Measurements from ENCODE around the gene MMP26.

The MMP26 gene

GRCh38 chr11:4704054-4704789 is at the start of gene MMP26:
Gene MMP26, plus strand, starts transcription at chr11:4704784.
- DNase-seq (ENCODE audit: low read depth in 2 of 3, low spot score in 2 of 3) = no peak

- no peak for DNase-seq (ENCODE audit: low read depth in 2 of 3, low spot score in 2 of 3)
Measured at GRCh38 chr11:4658629-4659445, 45.7 kb upstream of the MMP26 start.

- DNase-seq (ENCODE audit: low read depth in 2 of 3, low spot score in 2 of 3) = no peak
Measured at GRCh38 chr11:4662876-4663275, 41.7 kb upstream of the MMP26 start.

- no peak for DNase-seq (ENCODE audit: low read depth in 2 of 3, low spot score in 2 of 3)
Measured at GRCh38 chr11:4664183-4664582, 40.4 kb upstream of the MMP26 start.

- DNase-seq (ENCODE audit: low read depth in 2 of 3, low spot score in 2 of 3) = no peak
Measured at GRCh38 chr11:4664786-4665185, 39.8 kb upstream of the MMP26 start.

- DNase-seq (ENCODE audit: low read depth in 2 of 3, low spot score in 2 of 3) = no peak
Measured at GRCh38 chr11:4665424-4665823, 39.2 kb upstream of the MMP26 start.

- DNase-seq (ENCODE audit: low read depth in 2 of 3, low spot score in 2 of 3) = no peak
Measured at GRCh38 chr11:4671741-4672140, 32.8 kb upstream of the MMP26 start.

- DNase-seq (ENCODE audit: low read depth in 2 of 3, low spot score in 2 of 3) = no peak
Measured at GRCh38 chr11:4672470-4672869, 32.1 kb upstream of the MMP26 start.

- DNase-seq (ENCODE audit: low read depth in 2 of 3, low spot score in 2 of 3) = no peak
Measured at GRCh38 chr11:4673781-4674180, 30.8 kb upstream of the MMP26 start.

GRCh38 chr11:4677948-4678347 is 26.6 kb upstream of the MMP26 start:
- DNase-seq (ENCODE audit: low read depth in 2 of 3, low spot score in 2 of 3) = no peak

- no peak for DNase-seq (ENCODE audit: low read depth in 2 of 3, low spot score in 2 of 3)
Measured at GRCh38 chr11:4680341-4680740, 24.2 kb upstream of the MMP26 start.

- DNase-seq (ENCODE audit: low read depth in 2 of 3, low spot score in 2 of 3) = no peak
Measured at GRCh38 chr11:4682623-4683419, 21.8 kb upstream of the MMP26 start.

- DNase-seq (ENCODE audit: low read depth in 2 of 3, low spot score in 2 of 3) = no peak
Measured at GRCh38 chr11:4684631-4685285, 19.8 kb upstream of the MMP26 start.

GRCh38 chr11:4695442-4695841 is 9.1 kb upstream of the MMP26 start:
- DNase-seq (ENCODE audit: low read depth in 2 of 3, low spot score in 2 of 3) = no peak

GRCh38 chr11:4697585-4697984 is 7.0 kb upstream of the MMP26 start, which contains the start of gene OR51E2:
Gene OR51E2, minus strand, starts transcription at chr11:4697853. Its CDS starts 15,142 bp downstream, at chr11:4682711.
- DNase-seq (ENCODE audit: low read depth in 2 of 3, low spot score in 2 of 3) = no peak

GRCh38 chr11:4699697-4700435 is 4.7 kb upstream of the MMP26 start:
- no peak for DNase-seq (ENCODE audit: low read depth in 2 of 3, low spot score in 2 of 3)

GRCh38 chr11:4700436-4700820 is 4.2 kb upstream of the MMP26 start:
- no peak for DNase-seq (ENCODE audit: low read depth in 2 of 3, low spot score in 2 of 3)

- DNase-seq (ENCODE audit: low read depth in 2 of 3, low spot score in 2 of 3) = no peak
Measured at GRCh38 chr11:4704790-4705334, 278 bp downstream of the MMP26 start.

GRCh38 chr11:4713241-4713640 is 8.7 kb downstream of the MMP26 start:
- DNase-seq (ENCODE audit: low read depth in 2 of 3, low spot score in 2 of 3) = no peak

GRCh38 chr11:4714300-4714699 is 9.7 kb downstream of the MMP26 start:
- DNase-seq (ENCODE audit: low read depth in 2 of 3, low spot score in 2 of 3) = no peak
